ENCODE results near the gene TMEM131L. TPM values are rescaled to one million over a fixed set of nuclear protein-coding genes. Genes with fewer than 3 reads are reported as not detected.

Gene TMEM131L
- total RNA-seq, 1 donor from 2014 or later, result 29.8 TPM

GRCh38 chr4:153465140-153465539, 1.0 kb upstream of the TMEM131L start:
- peaks cover 13% of the 10 kb centered on the region for H3K27me3 Mint-ChIP-seq (ENCODE audit: unreplicated experiment)
- H3K27ac Mint-ChIP-seq (ENCODE audit: unreplicated experiment), result peak overlapping the region; percentile 94
- peak overlapping the region; percentile 88 for H3K4me3 Mint-ChIP-seq (ENCODE audit: unreplicated experiment)
- no peaks in the 10 kb centered on the region for H3K9me3 Mint-ChIP-seq (ENCODE audit: unreplicated experiment)
- no peaks in the 10 kb centered on the region for H3K36me3 Mint-ChIP-seq (ENCODE audit: low read depth, unreplicated experiment)
- DNase-seq (ENCODE audit: low spot score), result no peak
- TF ChIP-seq, protein P1, sequence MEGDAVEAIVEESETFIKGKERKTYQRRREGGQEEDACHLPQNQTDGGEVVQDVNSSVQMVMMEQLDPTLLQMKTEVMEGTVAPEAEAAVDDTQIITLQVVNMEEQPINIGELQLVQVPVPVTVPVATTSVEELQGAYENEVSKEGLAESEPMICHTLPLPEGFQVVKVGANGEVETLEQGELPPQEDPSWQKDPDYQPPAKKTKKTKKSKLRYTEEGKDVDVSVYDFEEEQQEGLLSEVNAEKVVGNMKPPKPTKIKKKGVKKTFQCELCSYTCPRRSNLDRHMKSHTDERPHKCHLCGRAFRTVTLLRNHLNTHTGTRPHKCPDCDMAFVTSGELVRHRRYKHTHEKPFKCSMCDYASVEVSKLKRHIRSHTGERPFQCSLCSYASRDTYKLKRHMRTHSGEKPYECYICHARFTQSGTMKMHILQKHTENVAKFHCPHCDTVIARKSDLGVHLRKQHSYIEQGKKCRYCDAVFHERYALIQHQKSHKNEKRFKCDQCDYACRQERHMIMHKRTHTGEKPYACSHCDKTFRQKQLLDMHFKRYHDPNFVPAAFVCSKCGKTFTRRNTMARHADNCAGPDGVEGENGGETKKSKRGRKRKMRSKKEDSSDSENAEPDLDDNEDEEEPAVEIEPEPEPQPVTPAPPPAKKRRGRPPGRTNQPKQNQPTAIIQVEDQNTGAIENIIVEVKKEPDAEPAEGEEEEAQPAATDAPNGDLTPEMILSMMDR (IDR thresholded peaks at IDR 0.05; ENCODE audit: unreplicated experiment), result no peak
- peaks cover 30% of the 10 kb centered on the region for H3K4me1 Mint-ChIP-seq (ENCODE audit: unreplicated experiment)

DNA sequence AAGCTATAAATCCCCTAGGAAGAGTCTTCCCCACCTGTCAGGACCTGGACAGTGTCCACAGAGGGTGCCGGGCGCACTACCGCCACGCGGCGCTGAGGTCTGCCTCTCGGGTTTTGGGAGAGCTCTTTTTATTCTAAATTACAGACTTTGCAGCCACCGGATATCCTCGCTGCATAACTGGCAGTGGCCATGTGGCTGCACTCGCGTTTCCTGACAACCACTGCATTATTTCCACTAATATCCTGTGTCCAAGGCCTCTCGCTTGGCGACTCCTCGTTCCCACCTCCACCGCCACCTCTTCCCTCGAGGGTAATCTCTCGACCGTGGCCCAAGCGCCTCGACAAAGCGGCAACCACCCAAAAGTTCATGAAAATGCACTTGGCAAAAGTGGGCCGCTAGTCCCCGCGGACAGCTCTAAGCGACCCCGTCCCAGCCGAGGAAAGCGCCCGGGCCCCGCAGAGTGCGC, 512 bp upstream of the TMEM131L start:
- TF ChIP-seq, protein P1 (IDR thresholded peaks at IDR 0.05; ENCODE audit: unreplicated experiment), result no peak
- Mint-ChIP-seq H3K9me3 (ENCODE audit: unreplicated experiment) (no peaks in the 10 kb centered on the region), H3K4me3 (ENCODE audit: unreplicated experiment) (peak overlapping the region; percentile 88), H3K27me3 (ENCODE audit: unreplicated experiment) (peaks cover 13% of the 10 kb centered on the region), H3K4me1 (ENCODE audit: unreplicated experiment) (peaks cover 30% of the 10 kb centered on the region), H3K27ac (ENCODE audit: unreplicated experiment) (peak overlapping the region; percentile 94), H3K36me3 (ENCODE audit: low read depth, unreplicated experiment) (no peaks in the 10 kb centered on the region)
- peak; percentile 69 for DNase-seq (ENCODE audit: low spot score)

GRCh38 chr4:153466949-153467896, 1.1 kb downstream of the TMEM131L start:
- H3K4me1 Mint-ChIP-seq (ENCODE audit: unreplicated experiment), result peaks cover 40% of the 10 kb centered on the region
- peak overlapping the region; percentile 97 for H3K4me3 Mint-ChIP-seq (ENCODE audit: unreplicated experiment)
- peak; percentile 30 for DNase-seq (ENCODE audit: low spot score)
- peaks cover 13% of the 10 kb centered on the region for H3K27me3 Mint-ChIP-seq (ENCODE audit: unreplicated experiment)
- peaks cover 4% of the 10 kb centered on the region for H3K36me3 Mint-ChIP-seq (ENCODE audit: low read depth, unreplicated experiment)
- no peaks in the 10 kb centered on the region for H3K9me3 Mint-ChIP-seq (ENCODE audit: unreplicated experiment)
- TF ChIP-seq, protein P1 (IDR thresholded peaks at IDR 0.05; ENCODE audit: unreplicated experiment), result no peak
- peak overlapping the region; percentile 72 for H3K27ac Mint-ChIP-seq (ENCODE audit: unreplicated experiment)

GRCh38 chr4:153467897-153468262, 1.7 kb downstream of the TMEM131L start:
- H3K9me3 Mint-ChIP-seq (ENCODE audit: unreplicated experiment), result no peaks in the 10 kb centered on the region
- peaks cover 14% of the 10 kb centered on the region for H3K27me3 Mint-ChIP-seq (ENCODE audit: unreplicated experiment)
- H3K4me3 Mint-ChIP-seq (ENCODE audit: unreplicated experiment), result peak overlapping the region; percentile 97
- no peak for DNase-seq (ENCODE audit: low spot score)
- peaks cover 9% of the 10 kb centered on the region for H3K36me3 Mint-ChIP-seq (ENCODE audit: low read depth, unreplicated experiment)
- H3K27ac Mint-ChIP-seq (ENCODE audit: unreplicated experiment), result peak overlapping the region; percentile 21
- TF ChIP-seq, protein P1 (IDR thresholded peaks at IDR 0.05; ENCODE audit: unreplicated experiment), result no peak
- peaks cover 40% of the 10 kb centered on the region for H3K4me1 Mint-ChIP-seq (ENCODE audit: unreplicated experiment)

- H3K27ac Mint-ChIP-seq (ENCODE audit: unreplicated experiment), result no peak overlapping the region
- H3K9me3 Mint-ChIP-seq (ENCODE audit: unreplicated experiment), result no peaks in the 10 kb centered on the region
- DNase-seq (ENCODE audit: low spot score), result no peak
- TF ChIP-seq, protein P1 (IDR thresholded peaks at IDR 0.05; ENCODE audit: unreplicated experiment), result no peak
- H3K4me3 Mint-ChIP-seq (ENCODE audit: unreplicated experiment), result no peak overlapping the region
- peaks cover 14% of the 10 kb centered on the region for H3K36me3 Mint-ChIP-seq (ENCODE audit: low read depth, unreplicated experiment)
- peaks cover 14% of the 10 kb centered on the region for H3K27me3 Mint-ChIP-seq (ENCODE audit: unreplicated experiment)
- H3K4me1 Mint-ChIP-seq (ENCODE audit: unreplicated experiment), result peaks cover 38% of the 10 kb centered on the region
Measured at GRCh38 chr4:153468587-153468986, 2.4 kb downstream of the TMEM131L start.

Data from endothelial cell (in vitro differentiated cells).